Activated CD4-positive, alpha-beta T cell treated with anti-CD3 and anti-CD28 coated beads for 24 hours (primary cell): Measurements from ENCODE around the gene GIPC1.
"Not testable (repeated sequence)": the region's sequence is repeated elsewhere in the genome, so short reads cannot be mapped to it uniquely, and the experiment has no call there.

Source experiments
- DNase-seq, 2 donors: peaks; one replicate each; pipeline ENCODE4 v3.0.0-alpha.2; 2020; ENCODE audit warnings: low read depth in 2 of 2

The GIPC1 gene, protein sequence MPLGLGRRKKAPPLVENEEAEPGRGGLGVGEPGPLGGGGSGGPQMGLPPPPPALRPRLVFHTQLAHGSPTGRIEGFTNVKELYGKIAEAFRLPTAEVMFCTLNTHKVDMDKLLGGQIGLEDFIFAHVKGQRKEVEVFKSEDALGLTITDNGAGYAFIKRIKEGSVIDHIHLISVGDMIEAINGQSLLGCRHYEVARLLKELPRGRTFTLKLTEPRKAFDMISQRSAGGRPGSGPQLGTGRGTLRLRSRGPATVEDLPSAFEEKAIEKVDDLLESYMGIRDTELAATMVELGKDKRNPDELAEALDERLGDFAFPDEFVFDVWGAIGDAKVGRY

DNA sequence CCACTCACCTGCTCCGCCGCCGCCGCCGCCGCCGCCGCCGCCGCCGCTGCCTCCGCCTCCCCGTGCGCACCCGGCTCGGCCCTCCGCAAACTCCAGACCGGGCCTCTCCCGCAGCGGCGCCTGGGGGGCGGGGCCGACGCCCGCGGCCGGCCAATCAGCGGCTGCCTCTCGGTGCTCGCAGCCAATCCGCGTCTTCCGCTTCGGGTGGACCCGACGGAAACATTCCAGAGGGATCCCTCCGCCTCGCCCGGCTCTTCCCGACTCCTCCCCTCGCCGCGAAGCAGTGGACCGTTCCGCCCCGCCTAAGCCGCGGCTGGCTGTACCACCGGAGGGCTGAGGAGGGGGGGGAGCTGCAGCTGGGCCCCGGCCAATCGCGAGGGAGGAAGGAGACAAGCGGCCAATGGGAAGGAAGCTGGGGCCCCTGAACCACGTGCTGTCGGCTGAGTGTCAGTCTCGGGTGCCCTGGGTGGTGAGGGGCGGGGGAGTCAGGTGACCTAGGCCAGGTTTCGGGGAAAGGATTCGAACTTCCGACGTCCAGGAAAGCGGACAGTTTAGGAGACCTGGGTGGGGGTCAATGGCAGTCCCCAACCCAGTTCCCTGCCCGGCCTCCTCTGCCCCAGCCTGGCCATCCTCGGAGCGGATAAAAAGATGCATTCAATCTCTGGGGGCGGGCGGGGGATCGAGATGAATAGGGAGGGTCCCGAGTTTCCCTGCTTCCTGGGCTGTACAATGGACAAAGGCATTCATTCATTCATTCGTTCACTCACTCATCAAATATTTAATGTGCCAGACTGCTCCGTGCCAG is at the start of gene GIPC1:
GIPC1 (minus strand) TSS at position 99 of the 805 bp plus-strand sequence. CDS start 13,151 bp downstream, outside the sequence.
- DNase-seq = peak; percentile 72 to 76

DNA sequence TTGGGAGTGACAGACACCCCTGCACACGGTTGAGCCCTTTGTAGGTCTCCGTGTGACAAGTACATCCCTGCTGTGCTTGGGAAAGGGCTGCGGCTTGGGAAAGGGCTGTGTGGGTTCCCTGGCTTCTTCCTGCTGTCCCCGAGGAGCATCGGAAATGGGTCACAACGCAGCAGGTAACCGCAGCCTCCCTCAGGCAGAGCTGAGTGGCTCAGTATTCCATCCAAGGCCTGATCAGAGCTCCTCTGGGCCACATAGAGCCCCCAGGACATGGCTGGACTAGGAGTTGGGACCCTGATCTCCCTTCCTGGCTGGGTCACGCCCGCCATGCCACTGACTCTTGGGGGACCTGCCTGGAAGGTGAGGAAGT is 49.8 kb upstream of the GIPC1 start:
- no peak for DNase-seq

DNA sequence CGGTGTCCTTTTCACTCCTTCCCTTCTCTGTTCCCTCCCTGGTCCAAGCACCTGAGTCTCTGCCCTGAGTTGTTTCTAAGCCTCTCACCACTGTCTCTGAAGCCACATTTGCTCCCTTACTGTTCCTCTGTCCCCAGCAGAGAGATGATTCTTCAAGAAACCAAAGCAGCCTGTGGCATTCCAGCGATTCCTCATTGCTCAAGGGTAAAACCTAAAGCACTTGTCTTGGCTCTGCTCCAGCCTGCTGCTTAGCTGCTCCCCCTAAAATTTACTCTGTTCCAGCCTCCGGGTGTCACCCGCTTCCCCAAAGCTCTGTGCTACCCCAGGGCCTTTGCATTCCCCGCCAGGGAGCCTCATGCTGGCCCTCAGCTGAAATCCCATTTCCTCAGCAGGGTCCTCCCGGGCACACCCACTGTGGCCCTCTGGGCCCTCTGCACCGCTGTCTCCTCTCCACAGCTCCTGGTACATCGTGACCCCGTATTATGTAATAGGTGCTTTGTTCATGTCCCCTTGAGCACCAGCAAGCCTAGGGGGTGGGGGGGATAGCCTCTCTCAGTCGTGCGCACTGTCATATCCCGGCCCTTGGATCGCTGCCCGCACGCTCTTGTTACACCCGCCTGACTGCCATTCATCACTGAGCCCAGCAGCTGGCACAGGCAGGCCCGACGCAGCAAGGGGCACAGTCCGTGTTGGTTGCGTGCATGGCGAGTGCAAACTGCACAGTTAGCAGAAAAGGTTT is 49.2 kb upstream of the GIPC1 start:
- DNase-seq = no peak

DNA sequence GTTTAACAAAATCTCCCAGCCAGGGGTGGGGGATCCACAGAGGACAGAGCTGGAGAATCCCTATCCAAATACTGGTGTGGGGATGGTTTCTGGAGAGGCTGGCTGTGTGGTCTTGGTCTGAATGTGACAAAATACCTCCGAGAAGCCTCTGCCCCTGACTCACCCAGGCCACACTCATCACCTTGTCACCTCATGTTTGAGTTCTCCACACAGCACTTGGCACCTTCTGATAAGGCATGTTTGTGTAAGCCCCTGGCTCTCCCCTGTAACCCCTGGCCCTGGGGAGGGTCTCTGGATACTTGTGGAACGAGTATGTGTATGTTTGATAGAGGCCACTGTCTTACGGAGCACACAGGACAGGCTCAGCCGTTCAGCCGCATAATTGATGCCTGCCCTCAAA is 48.1 kb upstream of the GIPC1 start:
- no peak for DNase-seq

DNA sequence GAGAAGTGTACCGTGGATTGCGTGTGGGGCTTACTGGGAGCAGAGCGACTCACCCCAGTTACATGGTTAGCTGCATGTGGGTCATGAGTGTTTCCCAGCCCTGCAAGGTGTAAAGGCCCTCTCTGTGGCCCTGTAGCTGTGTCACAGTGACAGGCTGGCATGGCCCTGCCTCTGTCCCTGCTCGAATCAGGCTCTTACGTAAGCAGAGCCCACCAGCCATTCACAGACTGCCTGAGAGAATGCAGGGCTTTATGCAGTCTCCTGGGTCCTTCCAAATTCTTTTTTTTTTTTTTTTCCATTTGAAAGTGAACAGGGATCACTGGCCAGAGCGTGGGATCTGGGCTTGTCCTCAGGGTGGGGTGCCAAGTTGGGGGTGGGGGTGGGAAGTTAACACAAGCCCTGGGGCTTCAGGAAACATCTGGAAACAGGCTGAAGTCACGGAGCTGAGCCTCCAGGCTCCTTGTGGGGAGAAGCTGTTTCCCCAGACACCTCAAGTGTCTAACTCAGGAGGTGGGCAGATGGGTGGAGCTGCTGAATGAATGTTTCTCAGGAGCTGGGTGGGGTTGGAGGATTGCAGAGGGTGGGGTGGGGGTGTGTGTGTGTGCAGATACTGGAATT is 46.9 kb upstream of the GIPC1 start:
- DNase-seq = no peak

DNA sequence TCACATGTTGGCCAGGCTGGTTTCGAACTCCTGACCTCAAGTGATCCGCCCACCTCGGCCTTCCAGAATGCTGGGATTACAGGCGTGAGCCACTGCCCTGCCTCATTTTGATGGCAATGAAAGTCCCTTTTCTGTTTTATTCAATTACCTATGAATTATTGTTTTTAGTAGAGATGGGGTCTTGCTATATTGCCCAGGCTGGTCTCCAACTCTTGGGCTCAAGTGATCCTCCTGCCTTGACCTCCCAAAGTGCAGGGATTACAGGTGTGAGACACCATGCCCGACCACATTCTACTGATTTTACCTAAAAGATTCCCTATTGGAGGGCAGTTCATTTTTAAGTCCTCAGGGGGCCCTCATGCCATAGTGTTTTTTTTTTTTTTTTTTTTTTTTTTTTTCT is 46.1 kb upstream of the GIPC1 start:
- not testable (repeated sequence) for DNase-seq

DNA sequence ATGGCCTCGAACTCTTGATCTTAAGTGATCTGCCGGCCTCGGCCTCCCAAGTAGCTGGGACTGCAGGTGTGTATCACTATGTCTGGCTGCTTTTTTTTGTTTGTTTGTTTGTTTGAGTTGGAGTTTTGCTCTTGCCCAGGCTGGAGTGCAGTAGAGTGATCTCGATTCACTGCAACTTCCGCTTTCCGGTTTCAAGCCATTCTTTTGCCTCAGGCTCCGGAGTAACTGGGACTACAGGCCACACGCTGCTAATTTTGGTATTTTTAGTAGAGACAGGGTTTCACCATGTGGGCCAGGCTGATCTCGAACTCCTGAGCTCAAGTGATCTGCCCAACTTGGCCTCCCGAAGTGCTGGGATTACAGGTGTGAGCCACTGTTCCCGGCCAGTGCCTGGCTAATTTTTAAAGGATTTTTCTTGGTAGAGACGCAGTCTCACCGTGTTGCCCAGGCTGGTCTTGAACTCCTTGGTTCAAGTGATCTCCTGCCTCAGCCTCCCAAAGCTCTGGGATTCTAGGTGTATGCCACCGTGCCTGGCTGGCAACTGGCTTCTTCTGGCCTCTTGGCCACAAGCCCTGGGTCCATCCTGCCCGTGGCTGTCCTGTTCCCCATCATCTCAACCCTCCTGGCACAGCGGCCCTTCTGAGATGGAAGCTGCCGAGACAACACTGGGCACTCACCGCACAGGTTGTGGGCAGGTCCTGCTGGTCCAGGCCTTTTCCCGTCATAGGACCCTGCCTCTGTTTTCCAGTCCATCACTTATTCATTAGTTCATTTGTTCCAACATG is 45.0 kb upstream of the GIPC1 start:
- no peak for DNase-seq

DNA sequence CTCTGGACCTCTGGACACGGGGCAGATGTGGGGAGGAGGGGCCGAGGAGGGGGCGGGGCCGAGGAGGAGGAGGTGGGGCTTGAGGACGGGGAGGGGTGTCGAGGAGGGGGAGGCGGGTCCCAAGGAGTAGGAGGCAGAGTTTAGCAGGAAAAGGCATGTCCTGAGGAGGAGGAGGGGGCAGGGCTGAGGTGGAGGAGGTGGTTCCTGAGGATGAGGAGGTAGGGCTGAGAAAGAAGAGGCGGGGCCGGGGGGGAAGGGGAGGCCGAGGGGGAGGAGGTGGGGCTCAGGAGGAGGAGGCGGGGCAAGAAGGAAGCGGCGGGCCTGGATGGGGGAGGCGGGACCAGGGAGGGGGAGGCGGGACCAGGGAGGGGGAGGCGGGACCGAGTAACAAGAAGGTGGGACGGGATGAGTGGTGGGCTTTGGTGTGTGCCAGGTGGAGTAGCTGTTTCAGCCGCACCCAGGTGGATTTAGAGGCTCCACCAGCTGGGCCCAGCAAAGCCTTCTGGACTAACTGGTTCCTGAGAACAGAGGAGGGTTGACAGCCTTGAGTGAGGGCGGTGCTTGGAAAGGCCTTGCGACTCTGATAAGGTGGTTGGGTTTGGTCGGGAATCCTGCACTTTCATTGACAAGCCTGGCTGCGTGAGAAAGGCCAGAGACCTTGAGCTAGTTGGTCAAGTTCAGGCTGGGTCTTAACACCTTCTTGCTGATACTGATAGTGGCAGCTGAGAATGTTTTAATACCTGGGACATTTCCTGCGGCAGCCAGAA is 41.2 kb upstream of the GIPC1 start:
- no peak for DNase-seq

DNA sequence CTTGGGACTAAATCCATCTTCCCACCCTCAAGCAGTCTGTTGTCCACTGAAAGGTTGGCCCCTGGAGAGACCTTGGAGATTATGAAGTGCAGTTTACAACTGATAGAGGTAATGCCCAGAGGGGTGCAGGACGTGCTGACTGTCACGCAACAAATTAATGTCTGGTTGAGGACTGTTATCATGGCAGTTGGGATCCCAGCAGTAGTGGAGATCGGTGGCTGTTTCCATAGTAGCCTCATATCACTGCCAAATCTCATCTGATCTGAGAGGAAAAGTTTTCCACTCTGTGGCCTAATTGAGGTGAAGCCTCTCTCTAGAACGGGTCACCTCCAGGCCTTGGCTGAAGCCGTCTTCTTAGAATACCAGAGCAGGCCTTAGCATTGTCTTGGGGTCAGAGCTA is 37.5 kb upstream of the GIPC1 start:
- DNase-seq = no peak

DNA sequence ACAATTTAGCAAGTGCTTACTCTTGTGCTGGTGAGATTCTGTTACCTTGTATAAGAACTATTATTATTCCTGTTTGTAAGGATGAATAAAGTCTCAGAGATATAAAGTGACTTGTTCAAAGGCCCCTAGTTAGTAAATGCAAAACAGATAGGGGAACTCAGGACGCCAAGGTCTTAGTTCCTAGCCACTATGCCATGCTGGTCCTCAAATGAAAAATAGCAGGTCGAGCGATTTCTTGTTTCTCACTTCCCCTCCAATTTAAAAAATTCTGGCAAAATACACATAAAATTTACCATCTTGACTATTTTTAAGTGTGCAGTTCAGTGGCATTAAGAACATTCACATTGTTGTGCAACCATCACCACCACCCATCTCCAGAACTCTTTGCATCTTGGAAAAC is 34.6 kb upstream of the GIPC1 start:
- no peak for DNase-seq

DNA sequence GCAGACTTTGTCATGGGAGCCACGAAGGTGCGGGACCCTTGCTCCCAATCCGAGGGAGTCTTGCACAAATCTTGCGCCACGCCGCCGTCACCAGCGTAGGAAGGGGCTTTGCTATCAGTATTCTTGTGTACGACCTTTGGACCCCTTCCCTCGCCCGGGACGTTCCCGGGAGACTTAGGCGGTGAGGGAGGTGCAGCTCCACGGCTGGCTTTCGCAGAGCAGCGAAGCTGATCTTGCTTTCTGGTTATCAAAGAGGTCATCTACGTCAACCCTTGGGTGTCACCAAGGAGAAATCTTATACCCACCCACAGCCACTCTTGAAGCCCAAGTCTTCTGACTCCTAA is 34.0 kb upstream of the GIPC1 start:
- no peak for DNase-seq

DNA sequence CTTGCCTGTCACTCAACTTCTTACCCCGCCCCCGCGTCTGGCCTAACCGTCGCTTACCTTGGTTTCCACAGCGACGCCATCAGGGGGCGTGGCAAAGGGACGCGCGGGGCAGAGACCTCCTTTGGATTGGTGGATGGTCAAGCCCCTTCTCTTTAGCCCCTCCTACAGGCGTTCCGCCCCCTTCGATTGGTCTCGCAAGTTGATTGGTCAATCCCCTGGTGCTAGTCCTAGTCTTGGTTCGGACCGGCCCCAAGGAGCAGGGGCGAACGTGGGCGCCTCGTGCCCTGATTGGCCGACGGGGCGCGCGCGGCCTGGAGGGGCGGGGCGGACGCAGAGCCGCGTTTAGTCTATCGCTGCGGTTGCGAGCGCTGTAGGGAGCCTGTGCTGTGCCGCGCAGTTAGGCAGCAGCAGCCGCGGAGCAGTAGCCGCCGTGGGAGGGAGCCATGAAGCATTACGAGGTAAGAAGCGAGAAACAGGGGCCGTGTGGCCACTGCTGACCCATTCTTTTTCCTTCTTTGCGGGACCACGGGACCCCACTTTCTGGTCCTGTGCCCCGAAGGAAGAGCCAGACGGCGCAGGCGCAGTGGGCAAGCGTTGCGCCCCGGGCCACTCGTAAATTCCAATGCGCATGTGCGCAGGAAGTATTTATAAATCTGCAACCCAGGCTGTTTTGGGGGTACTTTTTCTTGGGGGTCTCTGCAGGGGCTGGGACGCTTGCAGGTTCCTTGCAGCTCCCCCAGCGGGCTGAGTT is 33.5 kb upstream of the GIPC1 start, which contains the start of gene TECR:
TECR (plus strand) TSS at position 341 of the 751 bp plus-strand sequence; CDS start at position 444, 103 bp downstream.
- peak; percentile 100 for DNase-seq

DNA sequence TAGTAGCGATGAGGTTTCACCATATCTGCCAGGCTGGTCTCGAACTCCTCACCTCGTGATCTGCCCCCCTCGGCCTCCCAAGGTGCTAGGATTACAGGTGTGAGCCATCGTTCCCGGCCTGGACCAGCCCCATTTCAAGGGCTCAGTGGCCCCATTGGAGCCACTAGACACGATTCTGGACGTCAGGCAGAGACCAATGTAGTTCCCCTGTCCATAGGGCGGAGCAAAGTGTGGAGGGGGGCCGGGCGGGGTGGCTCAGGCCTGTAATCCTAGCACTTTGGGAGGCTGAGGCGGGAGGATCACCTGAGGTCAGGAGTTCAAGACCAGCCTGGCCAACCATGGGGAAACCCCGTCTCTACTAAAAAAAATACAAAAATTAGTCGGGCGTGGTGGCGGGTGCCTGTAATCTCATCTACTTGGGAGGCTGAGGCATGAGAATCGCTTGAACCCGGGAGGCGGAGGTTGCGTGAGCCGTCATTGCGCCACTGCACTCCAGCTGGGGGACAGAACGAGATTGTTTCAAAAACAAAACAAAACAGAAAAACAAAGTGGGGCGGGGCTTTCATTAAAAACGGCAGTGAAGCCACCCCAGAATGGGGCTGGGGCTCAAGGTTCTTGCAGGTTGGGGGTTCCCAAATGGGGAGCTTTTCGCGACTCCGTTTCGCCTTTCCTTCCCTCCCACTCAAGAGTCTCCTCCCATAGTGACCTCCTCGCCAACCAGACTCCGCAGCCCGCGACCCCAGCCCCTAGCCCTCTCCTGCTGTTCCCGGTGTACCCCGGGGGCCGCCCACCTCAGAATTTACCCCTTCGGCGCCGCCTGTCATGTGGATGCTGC is 32.7 kb upstream of the GIPC1 start:
- DNase-seq = no peak

DNA sequence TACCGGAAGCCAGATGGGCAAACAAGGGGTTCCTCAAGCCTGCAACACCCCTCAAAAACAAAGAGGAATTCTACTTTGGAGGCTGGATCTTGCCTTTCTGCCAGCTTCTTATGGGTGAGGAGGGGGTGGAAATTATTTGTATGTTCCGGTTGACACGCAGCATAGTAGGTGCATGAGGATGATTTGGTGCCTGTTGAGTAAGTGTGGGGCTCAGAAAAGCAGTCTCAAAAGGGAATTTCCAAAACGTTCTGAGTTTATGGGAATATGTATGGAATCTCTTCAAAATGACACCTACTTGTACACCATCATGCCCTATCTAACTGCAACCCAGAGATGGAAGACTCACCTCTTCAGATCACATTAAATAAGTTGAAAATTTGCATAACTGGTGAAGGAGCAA is 30.5 kb upstream of the GIPC1 start:
- no peak for DNase-seq

DNA sequence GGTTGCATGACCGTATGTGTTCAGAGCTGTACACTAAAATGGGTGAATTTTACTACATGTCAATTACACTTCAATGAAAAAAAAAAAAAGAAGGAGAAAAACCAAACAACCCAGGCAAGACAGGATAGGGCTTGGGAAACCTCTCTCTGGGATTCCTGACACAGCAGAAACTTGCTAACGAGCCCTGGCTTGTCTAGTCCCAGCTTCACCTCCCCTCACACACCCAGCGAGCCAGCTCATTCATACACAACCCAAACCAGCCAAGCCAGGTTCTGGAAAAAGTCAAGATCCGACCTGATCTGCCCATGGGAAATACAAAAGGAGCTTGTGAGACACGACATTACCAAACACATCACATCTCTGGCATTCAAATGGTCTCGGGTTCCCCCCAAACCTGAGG is 29.8 kb upstream of the GIPC1 start:
- DNase-seq = no peak

DNA sequence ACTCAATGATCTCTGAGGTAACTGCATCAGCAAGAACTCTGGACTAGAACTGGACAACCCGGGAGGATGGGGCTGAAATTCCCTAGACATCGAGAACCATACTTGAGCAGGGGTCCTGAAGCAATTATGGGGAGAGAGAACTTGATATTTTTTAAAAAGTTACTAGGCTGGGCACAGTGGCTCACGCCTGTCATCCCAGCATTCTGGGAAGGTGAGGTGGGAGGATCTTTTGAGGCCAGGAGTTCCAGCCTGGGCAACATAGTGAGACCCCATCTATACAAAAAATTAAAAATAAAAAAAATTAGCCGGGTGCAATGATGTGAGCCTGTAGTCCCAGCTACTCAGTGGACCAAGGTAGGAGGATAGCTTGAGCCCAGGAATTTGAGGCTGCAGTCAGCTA is 24.6 kb upstream of the GIPC1 start:
- no peak for DNase-seq

DNA sequence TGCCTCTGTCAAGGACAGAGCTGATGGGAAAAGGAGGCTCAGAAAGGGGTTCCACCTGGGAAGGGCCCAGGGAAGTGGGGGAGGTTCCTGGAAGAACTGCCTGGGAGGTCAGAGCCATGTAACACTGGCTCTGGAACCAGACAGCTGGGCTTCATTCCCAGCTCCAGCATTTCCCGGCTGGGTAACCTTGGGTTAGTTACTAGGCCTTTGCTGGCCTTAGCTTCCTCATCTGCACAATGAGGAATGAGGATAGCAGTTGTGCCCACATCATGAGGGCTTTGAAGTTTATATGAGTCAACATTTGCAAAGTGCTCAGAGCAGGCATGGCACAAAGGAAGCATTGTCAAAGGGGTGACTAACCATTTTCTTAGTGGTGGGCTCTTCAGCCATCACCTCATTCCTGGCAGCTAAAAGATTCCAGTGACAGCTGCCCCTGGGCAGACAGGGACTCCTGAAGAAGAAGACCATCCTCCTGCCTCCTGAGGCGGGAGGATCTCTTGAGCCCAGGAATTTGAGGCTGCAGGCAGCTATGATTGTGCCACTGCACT is 24.0 kb upstream of the GIPC1 start:
- no peak for DNase-seq

DNA sequence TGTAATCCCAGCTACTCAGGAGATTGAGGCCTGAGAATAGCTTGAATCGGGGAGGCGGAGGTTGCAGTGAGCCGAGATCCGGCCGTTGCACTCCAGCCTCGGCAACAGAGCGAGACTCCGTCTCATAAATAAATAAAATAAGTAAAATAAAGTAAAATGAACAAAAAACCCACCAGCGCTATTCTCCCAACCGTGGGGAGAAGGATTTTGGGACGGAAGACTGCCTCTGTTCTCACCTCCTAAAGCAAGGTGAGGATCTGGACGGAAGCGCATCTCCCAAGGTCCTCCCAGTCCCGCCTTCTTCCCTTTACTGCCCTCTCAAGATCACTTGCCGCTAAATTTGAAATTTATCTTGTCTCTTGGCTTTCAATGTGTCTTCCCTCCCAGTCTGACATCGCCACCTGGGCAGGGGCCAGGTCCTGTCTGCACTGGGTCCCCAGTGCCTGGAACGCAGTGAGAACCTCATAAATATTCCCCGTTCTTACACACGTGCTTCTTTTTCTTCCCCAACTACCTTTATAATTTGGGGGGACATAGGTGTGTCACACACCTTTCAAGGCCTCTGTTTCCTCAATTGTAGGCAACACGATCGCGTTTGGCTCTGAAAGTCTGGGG is 23.4 kb upstream of the GIPC1 start:
- no peak for DNase-seq
